Large intestine (tissue), 3 donors: ENCODE measurements around the gene OR51M1. TPM values are rescaled to one million over a fixed set of nuclear protein-coding genes. Genes with fewer than 3 reads are reported as not detected.
"Not testable (repeated sequence)": the region's sequence is repeated elsewhere in the genome, so short reads cannot be mapped to it uniquely, and the experiment has no call there.

Experiments used
- DNase-seq, 2 donors: peaks; one replicate each; pipeline versions ENCODE4 v3.0.0 to v3.0.0-alpha.2; 2013
- H3K27ac ChIP-seq: one replicate; pipeline ENCODE4 v1.5.1; 2013; ENCODE audit warnings: low read length
- H3K27me3 ChIP-seq: 2 replicates; pipeline ENCODE4 v1.6.1; 2013; ENCODE audit warnings: low read length; ENCODE audit not compliant: control insufficient read depth, insufficient read depth
- H3K36me3 ChIP-seq: 2 replicates; pipeline ENCODE4 v1.6.1; 2013; ENCODE audit warnings: low read length; ENCODE audit not compliant: control insufficient read depth, insufficient read depth
- H3K4me1 ChIP-seq: one replicate; pipeline ENCODE4 v1.6.1; 2013; ENCODE audit warnings: low read length; ENCODE audit not compliant: control insufficient read depth, insufficient read depth
- H3K4me3 ChIP-seq: one replicate; pipeline ENCODE4 v1.5.1; 2013; ENCODE audit warnings: low read length
- H3K9me3 ChIP-seq: one replicate; pipeline ENCODE4 v1.6.1; 2013; ENCODE audit warnings: mild to moderate bottlenecking, low read depth, low read length, moderate library complexity; ENCODE audit not compliant: control insufficient read depth
- WGBS: methylation state at CpG from one replicate; pipeline ENCODE4 v1.1.5; 2013; ENCODE audit warnings: low lambda C conversion rate; ENCODE audit not compliant: insufficient coverage; 5-methylcytosine and 5-hydroxymethylcytosine counted together
- polyA plus RNA-seq: library from polyadenylated mRNA; unstranded; fragments of 120-200 nt; gene quantifications from one replicate; pipeline ENCODE4 v1.2.1, GENCODE V29; 2013

Gene OR51M1
- polyA plus RNA-seq, 1 donor = not detected

DNA sequence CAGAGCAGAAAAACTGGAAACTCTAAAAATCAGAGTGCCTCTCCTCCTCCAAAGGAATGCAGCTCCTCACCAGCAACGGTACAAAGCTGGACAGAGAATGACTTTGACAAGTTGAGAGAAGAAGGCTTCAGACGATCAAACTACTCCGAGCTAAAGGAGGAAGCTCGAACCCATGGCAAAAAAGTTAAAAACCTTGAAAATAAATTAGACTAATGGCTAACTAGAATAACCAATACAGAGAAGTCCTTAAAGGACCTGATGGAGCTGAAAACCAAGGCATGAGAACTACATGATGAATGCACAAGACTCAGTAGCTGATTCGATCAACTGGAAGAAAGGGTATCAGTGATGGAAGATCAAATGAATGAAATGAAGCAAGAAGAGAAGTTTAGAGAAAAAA is 27.6 kb upstream of the OR51M1 start:
- not testable (repeated sequence) for H3K4me1 ChIP-seq, H3K4me3 ChIP-seq, H3K9me3 ChIP-seq, H3K27ac ChIP-seq, H3K27me3 ChIP-seq, DNase-seq, H3K36me3 ChIP-seq
- no CpG with 5 or more reads among the region's 5 CpGs for WGBS

DNA sequence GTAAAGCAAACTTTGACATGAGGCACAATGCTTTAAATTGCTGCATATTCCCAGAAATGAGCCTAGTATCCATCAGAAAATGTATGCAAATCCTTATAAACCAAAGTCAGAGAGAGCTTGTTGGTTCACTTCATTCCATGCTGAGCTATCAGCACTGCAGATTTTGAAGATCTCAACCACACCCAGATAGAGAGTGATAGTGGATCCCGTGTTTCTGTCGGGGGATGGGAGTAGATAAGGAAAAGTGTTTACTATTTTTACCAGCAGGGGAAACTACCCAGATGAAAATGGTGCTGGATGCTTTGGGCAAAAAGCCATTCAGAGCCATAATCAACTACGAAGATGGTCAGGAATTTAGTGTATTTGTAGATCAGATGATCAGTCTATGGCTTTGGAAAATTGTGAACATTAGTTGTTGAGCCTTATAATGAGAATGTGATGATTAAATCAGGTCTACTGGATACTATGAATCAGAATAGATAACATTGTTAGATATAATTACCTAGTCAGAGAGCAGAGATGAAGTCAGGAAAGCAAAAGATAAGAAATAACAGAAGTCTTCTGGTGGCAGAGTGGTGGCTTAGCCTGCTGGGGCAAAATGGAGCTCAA is 21.5 kb upstream of the OR51M1 start:
- Histone ChIP-seq H3K4me3 (no peak overlapping the region), H3K27me3 (no peaks in the 10 kb centered on the region), H3K36me3 (no peaks in the 10 kb centered on the region), H3K27ac (no peak overlapping the region), H3K9me3 (no peaks in the 10 kb centered on the region), H3K4me1 (no peaks in the 10 kb centered on the region)
- DNase-seq = no peak
- WGBS = no CpG with 5 or more reads among the region's 3 CpGs

DNA sequence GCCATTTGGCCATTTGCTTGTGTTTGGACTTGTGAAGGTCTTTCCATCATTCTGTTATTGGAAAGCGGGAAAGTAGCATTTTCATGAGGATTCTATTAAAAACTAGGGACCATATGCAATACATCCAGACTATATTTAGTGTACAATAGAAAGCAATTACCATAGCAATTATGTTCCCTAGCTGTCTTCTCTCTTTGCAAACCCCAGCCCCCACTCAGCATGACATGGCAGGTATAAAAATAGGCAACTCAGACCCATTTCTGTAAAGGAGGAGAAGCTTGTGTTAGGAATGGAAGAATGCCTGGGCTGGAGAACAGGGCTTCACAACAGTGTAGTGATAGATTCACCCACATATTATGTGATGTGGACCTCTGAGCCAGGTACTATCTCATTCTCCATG is 19.9 kb upstream of the OR51M1 start:
- no peaks in the 10 kb centered on the region for H3K36me3 ChIP-seq
- H3K27me3 ChIP-seq = no peaks in the 10 kb centered on the region
- no peak overlapping the region for H3K27ac ChIP-seq
- H3K4me3 ChIP-seq = no peak overlapping the region
- no peak for DNase-seq
- no CpG with 5 or more reads among the region's 1 CpG for WGBS
- no peaks in the 10 kb centered on the region for H3K9me3 ChIP-seq
- no peaks in the 10 kb centered on the region for H3K4me1 ChIP-seq

DNA sequence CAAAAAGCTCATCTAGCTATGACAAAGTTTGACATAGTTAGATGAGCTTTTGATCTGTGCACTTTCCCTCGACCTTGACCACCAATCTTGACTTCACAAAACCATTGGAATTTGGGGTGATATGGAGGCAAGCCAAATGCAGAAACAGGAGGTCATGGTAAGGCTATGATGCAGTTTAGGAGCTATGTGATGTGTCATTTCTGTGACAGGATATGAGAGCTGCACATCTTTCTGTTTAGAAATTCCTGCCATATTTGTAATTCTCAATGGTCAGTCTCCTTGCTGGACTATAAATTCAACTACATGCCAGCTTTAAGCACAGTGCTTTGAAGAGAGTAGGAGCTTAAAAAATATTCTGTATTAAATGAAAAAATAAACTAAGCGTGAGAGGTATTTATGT is 19.4 kb upstream of the OR51M1 start:
- no peak overlapping the region for H3K27ac ChIP-seq
- no peaks in the 10 kb centered on the region for H3K9me3 ChIP-seq
- no peaks in the 10 kb centered on the region for H3K27me3 ChIP-seq
- H3K4me3 ChIP-seq = no peak overlapping the region
- H3K36me3 ChIP-seq = no peaks in the 10 kb centered on the region
- WGBS = no CpG with 5 or more reads among the region's 2 CpGs
- no peaks in the 10 kb centered on the region for H3K4me1 ChIP-seq
- no peak for DNase-seq

- not testable (repeated sequence) for H3K36me3 ChIP-seq, H3K9me3 ChIP-seq, DNase-seq, H3K4me1 ChIP-seq, H3K27ac ChIP-seq, H3K27me3 ChIP-seq, H3K4me3 ChIP-seq
- 78% methylated on average over 3 of the region's 6 CpGs for WGBS
These were observed 17.2 kb upstream of the OR51M1 start for GRCh38 chr11:5366365-5366764.

- DNase-seq = no peak
- H3K4me1 ChIP-seq = no peaks in the 10 kb centered on the region
- no peaks in the 10 kb centered on the region for H3K36me3 ChIP-seq
- no peaks in the 10 kb centered on the region for H3K27me3 ChIP-seq
- no peak overlapping the region for H3K4me3 ChIP-seq
- WGBS = no CpG with 5 or more reads among the region's 1 CpG
- H3K9me3 ChIP-seq = no peaks in the 10 kb centered on the region
- H3K27ac ChIP-seq = no peak overlapping the region
These were observed 16.8 kb upstream of the OR51M1 start for GRCh38 chr11:5366856-5367255.

DNA sequence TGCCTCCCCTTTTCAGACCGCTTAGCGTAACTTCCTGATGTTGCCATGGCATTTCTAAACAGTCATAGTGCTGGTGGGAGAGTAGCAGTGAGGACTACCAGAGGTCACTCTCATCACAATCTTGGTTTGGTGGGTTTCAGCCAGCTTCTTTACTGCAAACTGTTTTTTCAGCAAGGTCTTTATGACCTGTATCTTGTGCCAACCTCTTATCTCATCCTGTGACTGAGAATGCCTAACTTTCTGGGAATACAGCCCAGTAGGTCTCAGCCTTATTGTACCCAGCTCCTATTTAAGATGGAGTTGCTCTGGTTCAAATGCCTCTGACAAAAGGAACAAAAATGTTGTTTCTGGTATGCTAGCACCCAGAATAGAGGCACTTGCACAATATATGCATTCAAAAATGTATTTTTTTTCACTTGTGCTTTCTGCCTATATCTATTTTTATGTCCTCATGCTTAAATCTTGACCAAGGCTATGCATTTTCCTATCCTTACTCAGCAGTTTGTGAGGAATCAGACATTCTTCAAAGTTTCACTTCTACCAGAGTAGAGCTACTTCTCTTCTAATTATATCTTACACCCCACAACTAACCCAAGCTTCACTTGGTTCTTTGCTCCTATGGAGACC is 16.1 kb upstream of the OR51M1 start:
- DNase-seq = no peak
- no peak overlapping the region for H3K4me3 ChIP-seq
- H3K4me1 ChIP-seq = no peaks in the 10 kb centered on the region
- WGBS = no CpG with 5 or more reads among the region's 2 CpGs
- H3K27me3 ChIP-seq = no peaks in the 10 kb centered on the region
- H3K9me3 ChIP-seq = no peaks in the 10 kb centered on the region
- H3K36me3 ChIP-seq = no peaks in the 10 kb centered on the region
- no peak overlapping the region for H3K27ac ChIP-seq

DNA sequence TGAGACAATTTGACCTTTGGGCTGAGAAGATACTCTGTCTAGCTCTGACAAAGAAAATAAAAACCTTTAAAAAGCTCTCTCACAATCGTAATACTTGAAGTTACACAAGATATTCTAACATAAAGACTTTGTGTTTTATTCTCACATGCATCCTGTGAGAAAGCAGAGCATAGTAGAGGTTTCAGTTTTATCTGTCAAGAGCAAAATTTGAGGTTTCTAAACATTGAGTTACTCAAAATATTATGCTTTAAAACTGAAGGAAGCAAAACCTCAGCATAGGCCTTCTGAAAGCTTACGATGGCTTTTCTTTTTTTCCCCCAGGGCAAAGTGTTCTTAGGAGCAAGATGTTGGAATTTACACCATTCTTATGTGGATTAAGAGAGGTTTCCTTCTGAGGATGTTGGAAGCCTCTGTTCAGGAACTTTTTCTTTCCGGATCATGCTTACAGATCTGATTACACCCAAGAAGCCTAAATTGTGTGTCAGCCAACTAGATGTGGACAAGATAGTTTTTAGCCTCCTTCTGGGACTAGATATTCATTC is 15.0 kb upstream of the OR51M1 start:
- H3K4me1 ChIP-seq = no peaks in the 10 kb centered on the region
- H3K27me3 ChIP-seq = no peaks in the 10 kb centered on the region
- no peak overlapping the region for H3K4me3 ChIP-seq
- H3K27ac ChIP-seq = no peak overlapping the region
- no peaks in the 10 kb centered on the region for H3K9me3 ChIP-seq
- no peaks in the 10 kb centered on the region for H3K36me3 ChIP-seq
- WGBS = 60% methylated on average over 1 of the region's 3 CpGs
- no peak for DNase-seq

DNA sequence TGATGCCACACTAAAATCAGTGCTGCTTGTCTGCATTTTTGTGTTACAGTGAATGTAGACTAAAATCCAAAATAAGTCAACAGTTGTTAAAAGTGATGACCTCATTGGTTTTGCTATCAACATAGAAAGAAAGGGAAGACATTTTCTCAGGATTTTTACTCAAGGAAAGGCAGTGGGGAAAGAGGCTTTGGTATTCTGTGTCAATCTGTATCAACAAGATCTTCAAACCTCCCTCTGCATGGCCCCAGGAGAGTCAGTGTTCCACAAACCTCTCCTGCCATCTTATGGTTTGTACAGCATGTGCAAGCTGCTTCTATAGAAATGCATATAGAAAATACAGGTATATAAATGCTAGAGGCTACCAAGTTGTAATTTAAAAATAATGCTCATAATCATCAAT is 13.8 kb upstream of the OR51M1 start:
- H3K27me3 ChIP-seq = no peaks in the 10 kb centered on the region
- H3K27ac ChIP-seq = no peak overlapping the region
- no peaks in the 10 kb centered on the region for H3K9me3 ChIP-seq
- no peak overlapping the region for H3K4me3 ChIP-seq
- no peak for DNase-seq
- no peaks in the 10 kb centered on the region for H3K36me3 ChIP-seq
- no peaks in the 10 kb centered on the region for H3K4me1 ChIP-seq

- peak in 1 of 2 donors; percentile 16 for DNase-seq
- H3K4me1 ChIP-seq = no peaks in the 10 kb centered on the region
- no peak overlapping the region for H3K4me3 ChIP-seq
- H3K36me3 ChIP-seq = no peaks in the 10 kb centered on the region
- 100% methylated on average over 2 of the region's 4 CpGs for WGBS
- no peaks in the 10 kb centered on the region for H3K27me3 ChIP-seq
- H3K9me3 ChIP-seq = no peaks in the 10 kb centered on the region
- no peak overlapping the region for H3K27ac ChIP-seq
These were observed 2.8 kb upstream of the OR51M1 start for GRCh38 chr11:5380740-5381342.

DNA sequence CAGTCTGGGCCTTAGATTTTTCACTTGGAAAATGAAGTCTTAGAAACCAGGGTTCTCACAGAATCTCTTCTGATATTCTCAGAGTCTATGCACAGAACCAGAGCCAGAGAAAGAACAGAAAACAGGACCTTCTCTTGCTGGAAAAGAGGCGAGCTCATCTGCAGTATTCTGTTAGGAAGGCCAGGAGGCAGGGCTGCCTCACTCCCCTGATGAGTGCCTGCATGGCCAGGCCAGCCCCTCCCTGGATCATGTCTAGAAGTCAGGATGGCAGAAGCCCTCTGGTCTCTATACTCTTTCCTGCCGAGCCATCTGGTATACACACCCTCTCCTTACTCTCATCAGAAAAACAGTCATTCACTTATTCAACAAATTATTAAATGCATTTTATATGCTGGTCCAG is 723 bp downstream of the OR51M1 start:
- DNase-seq = no peak
- Histone ChIP-seq H3K27me3 (no peaks in the 10 kb centered on the region), H3K9me3 (no peaks in the 10 kb centered on the region), H3K36me3 (no peaks in the 10 kb centered on the region), H3K4me1 (no peaks in the 10 kb centered on the region), H3K27ac (no peak overlapping the region), H3K4me3 (no peak overlapping the region)
- WGBS = no CpG with 5 or more reads among the region's 2 CpGs
